Ureter (tissue), 1 donor: ENCODE measurements around the gene LRRC10B. TPM values are rescaled to one million over a fixed set of nuclear protein-coding genes. Genes with fewer than 3 reads are reported as not detected.

Source experiments
- DNase-seq: peaks from one replicate; pipeline ENCODE4 v3.0.0-alpha.2; 2020; ENCODE audit warnings: low spot score
- total RNA-seq: library from RNA; stranded (reverse); gene quantifications from one replicate; pipeline ENCODE4 v1.2.4, GENCODE V29; 2023
- donor health status: DM: yes; HTN: yes; CAD: no.

The LRRC10B gene
- total RNA-seq, 1 donor from 2014 or later = 0.89 TPM

- DNase-seq = no peak
Measured at GRCh38 chr11:61529537-61530225, 21.1 kb downstream of the LRRC10B start.

GRCh38 chr11:61531044-61531443 is 22.5 kb downstream of the LRRC10B start:
- no peak for DNase-seq

GRCh38 chr11:61532134-61533038 is 23.8 kb downstream of the LRRC10B start:
- DNase-seq = no peak

- DNase-seq = no peak
Measured at GRCh38 chr11:61533039-61533375, 24.5 kb downstream of the LRRC10B start.

- DNase-seq = no peak
Measured at GRCh38 chr11:61533401-61533800, 24.9 kb downstream of the LRRC10B start.

GRCh38 chr11:61534025-61534932 is 25.7 kb downstream of the LRRC10B start:
- DNase-seq = no peak

GRCh38 chr11:61534933-61535839 is 26.6 kb downstream of the LRRC10B start:
- no peak for DNase-seq

- DNase-seq = no peak
Measured at GRCh38 chr11:61535998-61536675, 27.6 kb downstream of the LRRC10B start.

- no peak for DNase-seq
Measured at GRCh38 chr11:61536676-61537270, 28.2 kb downstream of the LRRC10B start.

GRCh38 chr11:61537326-61537725 is 28.8 kb downstream of the LRRC10B start:
- DNase-seq = no peak

GRCh38 chr11:61538636-61538961 is 30.1 kb downstream of the LRRC10B start:
- DNase-seq = no peak

GRCh38 chr11:61539006-61539405 is 30.5 kb downstream of the LRRC10B start:
- no peak for DNase-seq

GRCh38 chr11:61539831-61540357 is 31.3 kb downstream of the LRRC10B start:
- no peak for DNase-seq

GRCh38 chr11:61540528-61540927 is 32.0 kb downstream of the LRRC10B start:
- DNase-seq = no peak

- no peak for DNase-seq
Measured at GRCh38 chr11:61541598-61541997, 33.0 kb downstream of the LRRC10B start.

GRCh38 chr11:61542024-61542461 is 33.5 kb downstream of the LRRC10B start:
- no peak for DNase-seq

GRCh38 chr11:61542705-61543104 is 34.2 kb downstream of the LRRC10B start:
- no peak for DNase-seq

- no peak for DNase-seq
Measured at GRCh38 chr11:61543606-61544306, 35.2 kb downstream of the LRRC10B start.

- DNase-seq = no peak
Measured at GRCh38 chr11:61544466-61544865, 35.9 kb downstream of the LRRC10B start.
